Measurements from ENCODE around the gene LCLAT1.

- TF ChIP-seq CTCF (IDR thresholded peaks at IDR 0.05) (no peak), RFX5 (IDR thresholded peaks at IDR 0.05) (no peak), MAX (IDR thresholded peaks at IDR 0.05) (no peak), HOXA7 (CRISPR knock-in tag; IDR thresholded peaks at IDR 0.05) (no peak), SREBF2 (IDR thresholded peaks at IDR 0.05) (no peak), RAD21 (conservative IDR thresholded peaks at IDR 0.05 in 1 of 2, IDR thresholded peaks at IDR 0.05 in 1 of 2) (no peak), ELK1 (IDR thresholded peaks at IDR 0.05; ENCODE audit: low read depth, low read length) (no peak), MYC (IDR thresholded peaks at IDR 0.05; ENCODE audit: borderline replicate concordance, low read length) (no peak), RCOR1 (IDR thresholded peaks at IDR 0.05; ENCODE audit: low read depth, low read length) (no peak), POLR2A (IDR thresholded peaks at IDR 0.05; ENCODE audit: low read length) (no peak), CEBPB (IDR thresholded peaks at IDR 0.05) (no peak), MAZ (IDR thresholded peaks at IDR 0.05; ENCODE audit: borderline replicate concordance, low read depth, low read length) (no peak), GATA3 (IDR thresholded peaks at IDR 0.05; ENCODE audit: borderline replicate concordance) (no peak)
Measured at GRCh38 chr2:30505500-30506180, 58.6 kb downstream of the LCLAT1 start.
